Activated CD8-positive, alpha-beta memory T cell treated with anti-CD3 and anti-CD28 coated beads, Interleukin-2, amount 50 U/mL, for 24 hours (primary cell): ENCODE data around the gene CENPP.

ENCODE experiments used
- DNase-seq: peaks from one replicate; pipeline ENCODE4 v3.0.0-alpha.2; 2020; ENCODE audit errors: extremely low read depth

The CENPP gene

GRCh38 chr9:92639124-92639523, 313.4 kb downstream of the CENPP start:
- no peak for DNase-seq

GRCh38 chr9:92639791-92640271, 314.1 kb downstream of the CENPP start:
- no peak for DNase-seq

- DNase-seq = no peak
Observed at GRCh38 chr9:92640398-92641091, 314.8 kb downstream of the CENPP start.

GRCh38 chr9:92641092-92641809, 315.5 kb downstream of the CENPP start:
- no peak for DNase-seq

GRCh38 chr9:92642041-92642451, 316.3 kb downstream of the CENPP start:
- no peak for DNase-seq

GRCh38 chr9:92642564-92642963, 316.8 kb downstream of the CENPP start:
- DNase-seq = no peak

- no peak for DNase-seq
Observed at GRCh38 chr9:92644278-92644677, 318.5 kb downstream of the CENPP start.

- DNase-seq = no peak
Observed at GRCh38 chr9:92645041-92645440, 319.3 kb downstream of the CENPP start.

GRCh38 chr9:92647671-92648473, 322.1 kb downstream of the CENPP start:
- DNase-seq = no peak

GRCh38 chr9:92648474-92648971, 322.8 kb downstream of the CENPP start:
- DNase-seq = no peak

GRCh38 chr9:92649007-92649406, 323.3 kb downstream of the CENPP start:
- no peak for DNase-seq

GRCh38 chr9:92650296-92650695, 324.5 kb downstream of the CENPP start:
- DNase-seq = no peak

GRCh38 chr9:92650839-92651621, 325.3 kb downstream of the CENPP start:
- DNase-seq = no peak

GRCh38 chr9:92652461-92652860, 326.7 kb downstream of the CENPP start:
- no peak for DNase-seq

- DNase-seq = no peak
Observed at GRCh38 chr9:92654481-92655301, 328.9 kb downstream of the CENPP start.

- DNase-seq = no peak
Observed at GRCh38 chr9:92655366-92655765, 329.6 kb downstream of the CENPP start.

- DNase-seq = no peak
Observed at GRCh38 chr9:92655896-92656536, 330.3 kb downstream of the CENPP start.

GRCh38 chr9:92656537-92656925, 330.8 kb downstream of the CENPP start:
- DNase-seq = no peak

- DNase-seq = no peak
Observed at GRCh38 chr9:92657296-92658094, 331.7 kb downstream of the CENPP start.
